Measurements from ENCODE around the gene SNRPD2.
"Not testable (repeated sequence)": the region's sequence is repeated elsewhere in the genome, so short reads cannot be mapped to it uniquely, and the experiment has no call there.

SNRPD2 gene

GRCh38 chr19:45701676-45702075, 9.9 kb upstream of the SNRPD2 start:
- DNase-seq, result no peak

- peak; percentile 88 to 89 for DNase-seq
Observed at GRCh38 chr19:45693106-45693788, 1.5 kb upstream of the SNRPD2 start.

GRCh38 chr19:45692187-45693105, 693 bp upstream of the SNRPD2 start, which contains the start of gene QPCTL:
Gene QPCTL (plus strand): TSS chr19:45692666. CDS start chr19:45692704, 38 bp downstream.
- DNase-seq, result peak; percentile 97

- DNase-seq, result no peak
Observed at GRCh38 chr19:45687599-45687998, 4.2 kb downstream of the SNRPD2 start.

- DNase-seq, result not testable (repeated sequence)
Observed at GRCh38 chr19:45685045-45685444, 6.7 kb downstream of the SNRPD2 start.

- no peak for DNase-seq
Observed at GRCh38 chr19:45682908-45683307, 8.8 kb downstream of the SNRPD2 start.

- DNase-seq, result no peak
Observed at GRCh38 chr19:45682117-45682516, 9.6 kb downstream of the SNRPD2 start.

GRCh38 chr19:45681391-45682015, 10.2 kb downstream of the SNRPD2 start:
- DNase-seq, result peak; percentile 90 to 94

- peak; percentile 91 to 92 for DNase-seq
Observed at GRCh38 chr19:45677351-45678230, 14.2 kb downstream of the SNRPD2 start.

GRCh38 chr19:45676851-45677263, 14.9 kb downstream of the SNRPD2 start:
- DNase-seq, result no peak

- DNase-seq, result no peak
Observed at GRCh38 chr19:45674946-45675345, 16.8 kb downstream of the SNRPD2 start.

GRCh38 chr19:45670670-45671453, 20.9 kb downstream of the SNRPD2 start:
- peak; percentile 85 to 88 for DNase-seq

- DNase-seq, result peak in 1 of 2 experiments; percentile 56
Observed at GRCh38 chr19:45668342-45668871, 23.3 kb downstream of the SNRPD2 start.

- peak; percentile 81 to 85 for DNase-seq
Observed at GRCh38 chr19:45667620-45668341, 24.0 kb downstream of the SNRPD2 start, which contains the start of gene GIPR. Gene GIPR (plus strand): TSS chr19:45668221. CDS start chr19:45669521, 1,300 bp downstream.

- DNase-seq, result no peak
Observed at GRCh38 chr19:45664575-45664974, 27.2 kb downstream of the SNRPD2 start.

GRCh38 chr19:45663800-45664199, 28.0 kb downstream of the SNRPD2 start:
- DNase-seq, result no peak

- DNase-seq, result no peak
Observed at GRCh38 chr19:45660636-45661035, 31.1 kb downstream of the SNRPD2 start.

GRCh38 chr19:45659096-45659729, 32.5 kb downstream of the SNRPD2 start:
- no peak for DNase-seq

GRCh38 chr19:45657520-45658167, 34.1 kb downstream of the SNRPD2 start:
- DNase-seq, result no peak
